Measurements from ENCODE around the gene CTSH.

The CTSH gene

DNA sequence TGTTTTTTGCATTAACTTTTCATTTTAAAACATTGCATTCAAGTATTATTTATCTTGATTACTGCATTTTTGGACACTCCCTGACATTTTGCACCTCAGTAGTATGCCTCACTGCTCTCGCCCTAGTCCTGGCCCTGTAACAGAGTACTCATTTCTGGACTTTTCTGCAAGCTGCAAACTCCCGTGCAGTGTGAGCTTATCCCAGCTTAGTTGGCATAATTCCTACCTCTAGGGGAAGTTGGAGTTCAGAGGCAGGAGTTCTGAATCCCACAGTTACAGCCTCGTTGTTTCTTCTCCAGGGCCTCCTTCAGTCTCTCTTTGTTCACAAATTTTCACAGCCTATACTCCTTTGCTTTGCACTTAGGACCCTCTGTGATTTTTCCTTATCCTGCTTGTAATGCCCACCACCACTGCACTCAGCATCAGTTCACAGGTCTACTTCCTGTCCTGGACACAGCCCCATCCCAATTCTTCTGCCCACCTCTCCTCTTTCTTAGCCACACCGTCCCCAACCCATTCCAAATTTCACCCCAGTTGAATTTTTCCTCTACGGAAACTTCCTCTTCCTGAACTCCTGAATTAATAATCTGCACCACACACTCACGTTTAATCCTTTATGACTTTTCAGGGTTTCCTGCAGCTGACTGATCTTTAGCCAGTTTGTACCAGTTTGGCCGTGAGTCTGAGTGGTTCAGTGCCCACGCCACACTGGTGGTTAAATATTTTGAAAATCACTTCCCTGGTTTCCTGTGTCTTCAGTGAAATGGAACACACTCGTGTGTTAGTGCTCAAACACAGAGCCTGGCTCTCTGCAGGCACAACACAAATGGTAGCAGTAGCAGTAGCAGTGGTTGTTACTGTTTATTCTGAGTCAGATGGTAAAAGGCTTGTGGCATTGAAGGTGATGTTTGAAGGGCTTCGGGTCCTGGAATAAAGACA, 6.3 kb upstream of the CTSH start:
- TF ChIP-seq, protein P1, sequence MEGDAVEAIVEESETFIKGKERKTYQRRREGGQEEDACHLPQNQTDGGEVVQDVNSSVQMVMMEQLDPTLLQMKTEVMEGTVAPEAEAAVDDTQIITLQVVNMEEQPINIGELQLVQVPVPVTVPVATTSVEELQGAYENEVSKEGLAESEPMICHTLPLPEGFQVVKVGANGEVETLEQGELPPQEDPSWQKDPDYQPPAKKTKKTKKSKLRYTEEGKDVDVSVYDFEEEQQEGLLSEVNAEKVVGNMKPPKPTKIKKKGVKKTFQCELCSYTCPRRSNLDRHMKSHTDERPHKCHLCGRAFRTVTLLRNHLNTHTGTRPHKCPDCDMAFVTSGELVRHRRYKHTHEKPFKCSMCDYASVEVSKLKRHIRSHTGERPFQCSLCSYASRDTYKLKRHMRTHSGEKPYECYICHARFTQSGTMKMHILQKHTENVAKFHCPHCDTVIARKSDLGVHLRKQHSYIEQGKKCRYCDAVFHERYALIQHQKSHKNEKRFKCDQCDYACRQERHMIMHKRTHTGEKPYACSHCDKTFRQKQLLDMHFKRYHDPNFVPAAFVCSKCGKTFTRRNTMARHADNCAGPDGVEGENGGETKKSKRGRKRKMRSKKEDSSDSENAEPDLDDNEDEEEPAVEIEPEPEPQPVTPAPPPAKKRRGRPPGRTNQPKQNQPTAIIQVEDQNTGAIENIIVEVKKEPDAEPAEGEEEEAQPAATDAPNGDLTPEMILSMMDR (conservative IDR thresholded peaks at IDR 0.05; ENCODE audit: control insufficient read depth, insufficient read depth, low read depth, low read length) = peak; percentile 16
- no peak overlapping the region for H3K4me3 ChIP-seq (ENCODE audit: control insufficient read depth, low read depth, low read length)
- no peak for DNase-seq (ENCODE audit: low read depth)

GRCh38 chr15:78950343-78950742, 5.5 kb upstream of the CTSH start:
- no peak overlapping the region for H3K4me3 ChIP-seq (ENCODE audit: control insufficient read depth, low read depth, low read length)
- TF ChIP-seq, protein P1 (conservative IDR thresholded peaks at IDR 0.05; ENCODE audit: control insufficient read depth, insufficient read depth, low read depth, low read length) = no peak
- DNase-seq (ENCODE audit: low read depth) = no peak

GRCh38 chr15:78949461-78949860, 4.6 kb upstream of the CTSH start:
- H3K4me3 ChIP-seq (ENCODE audit: control insufficient read depth, low read depth, low read length) = no peak overlapping the region
- TF ChIP-seq, protein P1 (conservative IDR thresholded peaks at IDR 0.05; ENCODE audit: control insufficient read depth, insufficient read depth, low read depth, low read length) = no peak
- DNase-seq (ENCODE audit: low read depth) = no peak

GRCh38 chr15:78947506-78947905, 2.7 kb upstream of the CTSH start:
- TF ChIP-seq, protein P1 (conservative IDR thresholded peaks at IDR 0.05; ENCODE audit: control insufficient read depth, insufficient read depth, low read depth, low read length) = no peak
- no peak overlapping the region for H3K4me3 ChIP-seq (ENCODE audit: control insufficient read depth, low read depth, low read length)
- no peak for DNase-seq (ENCODE audit: low read depth)

DNA sequence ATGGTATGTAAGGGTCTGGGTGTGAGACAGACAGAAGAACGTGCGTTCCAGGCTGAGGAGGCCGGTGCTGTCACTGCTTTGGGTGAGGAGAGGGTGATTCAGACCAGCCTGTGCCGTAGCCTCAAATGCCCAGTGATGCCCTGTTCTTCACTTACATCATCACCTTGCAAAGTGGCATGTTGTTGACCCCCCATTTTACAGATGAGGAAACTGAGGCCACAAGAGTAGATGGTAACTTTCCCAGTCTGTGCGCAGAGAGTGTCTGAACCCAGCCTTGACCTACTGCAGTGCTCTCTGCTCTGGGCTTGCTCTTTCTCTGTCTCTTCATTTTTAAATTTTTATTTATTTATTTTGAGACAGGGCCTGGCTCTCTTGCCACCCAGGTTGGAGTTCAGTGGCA, 1.6 kb upstream of the CTSH start:
- no peak for DNase-seq (ENCODE audit: low read depth)
- no peak overlapping the region for H3K4me3 ChIP-seq (ENCODE audit: control insufficient read depth, low read depth, low read length)
- TF ChIP-seq, protein P1 (conservative IDR thresholded peaks at IDR 0.05; ENCODE audit: control insufficient read depth, insufficient read depth, low read depth, low read length) = no peak

DNA sequence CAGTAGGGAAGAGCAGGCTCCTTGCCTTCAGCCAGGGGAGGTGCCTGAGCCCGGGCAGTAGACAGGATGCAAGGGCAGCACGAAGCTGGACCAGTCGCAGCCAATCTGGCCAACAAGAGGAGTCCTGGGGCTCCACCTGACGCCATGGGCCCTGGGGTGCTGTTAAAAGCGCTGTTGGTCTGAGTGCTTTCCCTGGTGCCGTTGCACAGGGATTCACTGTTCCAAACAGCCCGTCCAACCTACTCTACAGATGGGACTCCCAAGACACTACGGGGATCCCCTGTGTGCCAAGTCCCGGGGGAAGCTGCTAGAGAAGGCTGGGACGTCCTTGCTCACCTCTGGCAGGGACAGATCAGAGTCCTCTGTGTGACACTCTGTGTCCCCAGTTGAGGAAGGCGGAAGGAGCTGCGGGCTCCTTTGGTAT, 632 bp downstream of the CTSH start:
- DNase-seq (ENCODE audit: low read depth) = no peak
- TF ChIP-seq, protein P1 (conservative IDR thresholded peaks at IDR 0.05; ENCODE audit: control insufficient read depth, insufficient read depth, low read depth, low read length) = no peak
- no peak overlapping the region for H3K4me3 ChIP-seq (ENCODE audit: control insufficient read depth, low read depth, low read length)

All from fibroblast of mammary gland (primary cell).